ENCODE results near the gene ABCC6.

DNA sequence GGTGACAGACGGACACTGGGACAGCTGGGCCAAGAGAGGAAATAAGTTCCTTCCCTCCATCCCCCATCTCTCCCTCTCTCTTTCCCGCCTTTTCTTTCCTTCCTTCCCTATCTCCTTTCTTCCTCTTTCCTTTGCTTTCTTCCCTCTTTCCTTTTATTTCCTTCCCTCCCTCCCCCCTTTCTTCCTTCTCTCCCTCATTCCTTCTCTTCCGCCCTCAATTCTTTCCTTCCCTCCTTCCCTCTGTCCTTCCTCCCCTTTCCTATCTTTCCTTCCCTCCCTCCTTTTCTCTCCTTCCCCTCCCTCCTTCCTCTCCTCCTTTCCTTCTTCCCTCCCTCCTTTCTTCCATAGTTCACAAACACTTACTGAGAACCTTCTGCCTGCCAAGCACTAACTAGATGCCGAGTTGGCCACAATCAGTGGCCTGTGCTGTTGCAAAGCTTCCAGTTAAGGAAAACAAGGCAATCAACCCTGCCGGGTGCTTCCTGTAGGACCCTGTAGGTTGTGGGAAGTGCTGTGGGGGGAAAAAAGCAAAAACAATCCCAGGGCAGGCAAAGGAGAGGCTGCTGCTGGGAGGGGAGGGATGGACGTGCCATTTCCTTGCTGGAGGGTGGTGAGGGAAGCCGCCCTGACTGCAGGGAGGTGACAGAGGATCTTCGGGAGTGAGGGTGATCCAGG, 31.7 kb downstream of the ABCC6 start:
- TF ChIP-seq, protein P1, sequence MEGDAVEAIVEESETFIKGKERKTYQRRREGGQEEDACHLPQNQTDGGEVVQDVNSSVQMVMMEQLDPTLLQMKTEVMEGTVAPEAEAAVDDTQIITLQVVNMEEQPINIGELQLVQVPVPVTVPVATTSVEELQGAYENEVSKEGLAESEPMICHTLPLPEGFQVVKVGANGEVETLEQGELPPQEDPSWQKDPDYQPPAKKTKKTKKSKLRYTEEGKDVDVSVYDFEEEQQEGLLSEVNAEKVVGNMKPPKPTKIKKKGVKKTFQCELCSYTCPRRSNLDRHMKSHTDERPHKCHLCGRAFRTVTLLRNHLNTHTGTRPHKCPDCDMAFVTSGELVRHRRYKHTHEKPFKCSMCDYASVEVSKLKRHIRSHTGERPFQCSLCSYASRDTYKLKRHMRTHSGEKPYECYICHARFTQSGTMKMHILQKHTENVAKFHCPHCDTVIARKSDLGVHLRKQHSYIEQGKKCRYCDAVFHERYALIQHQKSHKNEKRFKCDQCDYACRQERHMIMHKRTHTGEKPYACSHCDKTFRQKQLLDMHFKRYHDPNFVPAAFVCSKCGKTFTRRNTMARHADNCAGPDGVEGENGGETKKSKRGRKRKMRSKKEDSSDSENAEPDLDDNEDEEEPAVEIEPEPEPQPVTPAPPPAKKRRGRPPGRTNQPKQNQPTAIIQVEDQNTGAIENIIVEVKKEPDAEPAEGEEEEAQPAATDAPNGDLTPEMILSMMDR (IDR thresholded peaks at IDR 0.05; ENCODE audit: insufficient read depth, low read depth, low read length) = no peak
- TF ChIP-seq EZH2 (IDR thresholded peaks at IDR 0.05; ENCODE audit: insufficient read depth, low read length) = no peak

Measured in astrocyte (in vitro differentiated cells and primary cell).